Measurements from ENCODE around the gene MCM7. TPM values are rescaled to one million over a fixed set of nuclear protein-coding genes. Genes with fewer than 3 reads are reported as not detected.

The MCM7 gene
- total RNA-seq, 2 experiments from 2014 or later = 54.5 to 56.0 TPM

DNA sequence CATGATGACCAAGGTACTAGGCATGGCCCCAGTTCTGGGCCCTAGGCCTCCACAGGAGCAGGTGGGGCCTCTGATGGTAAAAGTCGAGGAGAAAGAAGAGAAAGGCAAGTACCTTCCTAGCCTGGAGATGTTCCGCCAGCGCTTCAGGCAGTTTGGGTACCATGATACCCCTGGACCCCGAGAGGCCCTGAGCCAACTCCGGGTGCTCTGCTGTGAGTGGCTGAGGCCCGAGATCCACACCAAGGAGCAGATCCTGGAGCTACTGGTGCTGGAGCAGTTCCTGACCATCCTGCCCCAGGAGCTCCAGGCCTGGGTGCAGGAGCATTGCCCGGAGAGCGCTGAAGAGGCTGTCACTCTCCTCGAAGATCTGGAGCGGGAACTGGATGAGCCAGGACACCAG is 44.2 kb downstream of the MCM7 start:
- ATAC-seq (ENCODE audit: poor library complexity) = no peak
- Mint-ChIP-seq H3K9me3 (no peaks in the 10 kb centered on the region), H3K4me3 (no peak overlapping the region), H3K4me1 (ENCODE audit: low read depth) (no peaks in the 10 kb centered on the region), H3K36me3 (ENCODE audit: low read depth) (peaks cover 32% of the 10 kb centered on the region), H3K27me3 (no peaks in the 10 kb centered on the region), H3K27ac (no peak overlapping the region)
- Histone ChIP-seq H3K27me3 (ENCODE audit: control insufficient read depth in 1 of 2, insufficient read depth in 2 of 2, low read length in 2 of 2) (no peaks in the 10 kb centered on the region), H3K4me1 (ENCODE audit: insufficient read depth, low read length) (no peaks in the 10 kb centered on the region), H3K36me3 (ENCODE audit: insufficient read depth, low read length) (peaks cover 32% of the 10 kb centered on the region), H3K27ac (ENCODE audit: low read depth in 1 of 2, low read length in 2 of 2) (no peak overlapping the region), H3K9me3 (ENCODE audit: control insufficient read depth in 1 of 2, insufficient read depth in 1 of 2, low read length in 2 of 2) (no peaks in the 10 kb centered on the region), H3K4me3 (ENCODE audit: low read length) (no peak overlapping the region)
- CTCF ChIA-PET = no interaction called here
- POLR2A ChIA-PET = no interaction called here
- no peak for DNase-seq
- TF ChIP-seq, protein P1, sequence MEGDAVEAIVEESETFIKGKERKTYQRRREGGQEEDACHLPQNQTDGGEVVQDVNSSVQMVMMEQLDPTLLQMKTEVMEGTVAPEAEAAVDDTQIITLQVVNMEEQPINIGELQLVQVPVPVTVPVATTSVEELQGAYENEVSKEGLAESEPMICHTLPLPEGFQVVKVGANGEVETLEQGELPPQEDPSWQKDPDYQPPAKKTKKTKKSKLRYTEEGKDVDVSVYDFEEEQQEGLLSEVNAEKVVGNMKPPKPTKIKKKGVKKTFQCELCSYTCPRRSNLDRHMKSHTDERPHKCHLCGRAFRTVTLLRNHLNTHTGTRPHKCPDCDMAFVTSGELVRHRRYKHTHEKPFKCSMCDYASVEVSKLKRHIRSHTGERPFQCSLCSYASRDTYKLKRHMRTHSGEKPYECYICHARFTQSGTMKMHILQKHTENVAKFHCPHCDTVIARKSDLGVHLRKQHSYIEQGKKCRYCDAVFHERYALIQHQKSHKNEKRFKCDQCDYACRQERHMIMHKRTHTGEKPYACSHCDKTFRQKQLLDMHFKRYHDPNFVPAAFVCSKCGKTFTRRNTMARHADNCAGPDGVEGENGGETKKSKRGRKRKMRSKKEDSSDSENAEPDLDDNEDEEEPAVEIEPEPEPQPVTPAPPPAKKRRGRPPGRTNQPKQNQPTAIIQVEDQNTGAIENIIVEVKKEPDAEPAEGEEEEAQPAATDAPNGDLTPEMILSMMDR (IDR thresholded peaks at IDR 0.05) = no peak
- intact Hi-C loops (cut with DNase I, micrococcal nuclease) = loop anchor here in 1 of 2 experiments (10.0 kb wide), 2 partner anchors 62 to 142 kb away; partner anchors contain the start of gene TRIM4

DNA sequence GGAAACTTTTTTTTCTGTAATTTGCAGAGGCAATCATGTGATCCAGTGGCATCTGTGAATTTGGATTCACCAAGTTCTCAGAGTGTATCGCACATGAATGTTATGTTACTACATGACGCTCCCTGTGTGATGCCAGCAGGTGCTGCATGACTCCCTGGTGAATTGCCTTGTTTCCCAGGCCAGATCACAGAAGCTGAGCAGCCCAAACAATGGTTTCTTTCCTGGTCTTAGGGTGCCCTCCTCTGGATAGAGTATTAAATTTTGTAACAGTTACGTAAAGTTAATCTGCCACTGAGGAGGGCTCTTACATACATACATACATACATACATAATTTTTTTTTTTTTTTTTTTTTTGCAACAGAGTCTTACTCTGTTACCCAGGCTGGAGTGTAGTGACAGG is 48.0 kb downstream of the MCM7 start:
- H3K36me3 ChIP-seq (ENCODE audit: insufficient read depth, low read length) = peaks cover 16% of the 10 kb centered on the region
- Mint-ChIP-seq H3K4me3 (peak overlapping the region; percentile 74), H3K36me3 (ENCODE audit: low read depth) (peaks cover 8% of the 10 kb centered on the region), H3K27ac (peak overlapping the region; percentile 47), H3K9me3 (no peaks in the 10 kb centered on the region), H3K4me1 (ENCODE audit: low read depth) (peaks cover 25% of the 10 kb centered on the region), H3K27me3 (no peaks in the 10 kb centered on the region)
- DNase-seq (peak in 5 of 14 experiments; percentile 7 to 71 (median 49)), ATAC-seq (ENCODE audit: poor library complexity) (peak; percentile 44)
- intact Hi-C loops (cut with DNase I, micrococcal nuclease) = loop anchor here (5.0 to 10.0 kb wide), 5 partner anchors 56 to 138 kb away; partner anchors contain the start of genes TRIM4 (in 2 of the 2) and AZGP1 (in 1 of the 2)
- H3K4me3 ChIP-seq (ENCODE audit: low read length) = no peak overlapping the region
- no peaks in the 10 kb centered on the region for H3K9me3 ChIP-seq (ENCODE audit: control insufficient read depth in 1 of 2, insufficient read depth in 1 of 2, low read length in 2 of 2)
- H3K4me1 ChIP-seq (ENCODE audit: insufficient read depth, low read length) = peaks cover 16% of the 10 kb centered on the region
- TF ChIP-seq, protein P1 (IDR thresholded peaks at IDR 0.05) = no peak
- ChIA-PET POLR2A (no interaction called here), CTCF (interaction anchor here (0.8 to 1.3 kb wide), 2 partner anchors 16 to 74 kb away, joined by 3 to 4 read pairs; no protein-coding TSS in a partner anchor)
- no peak overlapping the region for H3K27ac ChIP-seq (ENCODE audit: low read depth in 1 of 2, low read length in 2 of 2)
- no peaks in the 10 kb centered on the region for H3K27me3 ChIP-seq (ENCODE audit: control insufficient read depth in 1 of 2, insufficient read depth in 2 of 2, low read length in 2 of 2)

DNA sequence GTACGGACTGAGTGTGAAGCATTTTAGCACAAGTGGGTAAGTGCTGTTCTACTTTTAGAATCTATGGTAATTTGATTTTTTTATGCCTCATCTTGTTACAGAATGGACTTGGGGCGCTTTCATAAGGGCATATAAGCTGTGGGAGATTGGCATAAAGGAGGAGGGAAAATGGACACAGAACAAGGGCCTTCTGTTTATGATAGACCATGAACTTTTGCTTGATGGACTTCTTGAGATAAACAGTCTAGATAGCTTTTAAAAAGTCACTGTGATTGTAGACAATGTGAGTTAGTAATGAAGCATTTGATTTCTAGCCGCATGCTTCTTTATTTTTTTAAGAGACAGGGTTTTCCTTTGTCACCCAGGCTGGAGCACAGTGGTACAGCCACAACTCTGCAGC is 49.6 kb downstream of the MCM7 start:
- Histone ChIP-seq H3K36me3 (ENCODE audit: insufficient read depth, low read length) (no peaks in the 10 kb centered on the region), H3K27me3 (ENCODE audit: control insufficient read depth in 1 of 2, insufficient read depth in 2 of 2, low read length in 2 of 2) (no peaks in the 10 kb centered on the region), H3K9me3 (ENCODE audit: control insufficient read depth in 1 of 2, insufficient read depth in 1 of 2, low read length in 2 of 2) (no peaks in the 10 kb centered on the region), H3K4me1 (ENCODE audit: insufficient read depth, low read length) (peaks cover 16% of the 10 kb centered on the region), H3K27ac (ENCODE audit: low read depth in 1 of 2, low read length in 2 of 2) (no peak overlapping the region), H3K4me3 (ENCODE audit: low read length) (no peak overlapping the region)
- POLR2A ChIA-PET = no interaction called here
- Mint-ChIP-seq H3K4me1 (ENCODE audit: low read depth) (peaks cover 25% of the 10 kb centered on the region), H3K27ac (peak overlapping the region; percentile 68), H3K4me3 (peak overlapping the region; percentile 81), H3K9me3 (no peaks in the 10 kb centered on the region), H3K36me3 (ENCODE audit: low read depth) (no peaks in the 10 kb centered on the region), H3K27me3 (no peaks in the 10 kb centered on the region)
- DNase-seq = no peak
- CTCF ChIA-PET = no interaction called here
- TF ChIP-seq, protein P1 (IDR thresholded peaks at IDR 0.05) = no peak
- ATAC-seq (ENCODE audit: poor library complexity) = no peak
- intact Hi-C loops (cut with DNase I, micrococcal nuclease) = loop anchor here (5.0 to 10.0 kb wide), 5 partner anchors 54 to 137 kb away; partner anchors contain the start of genes TRIM4 (in 2 of the 2) and AZGP1 (in 1 of the 2)

Data from CD4-positive, alpha-beta T cell (primary cell).